NCI-H510A (cell line): ENCODE data around the gene FOXN1.
"Not testable (repeated sequence)": the region's sequence is repeated elsewhere in the genome, so short reads cannot be mapped to it uniquely, and the experiment has no call there.

ENCODE experiments used
- DNase-seq: peaks from one replicate; lab custom pipeline; 2025; lab: John Stamatoyannopoulos, UW

Gene FOXN1

GRCh38 chr17:28505986-28506665 is at the start of gene FOXN1:
TSS of gene FOXN1 (plus strand) at chr17:28506348. CDS start at chr17:28523970, 17,622 bp downstream.
- no peak for DNase-seq

GRCh38 chr17:28457890-28458289 is 48.3 kb upstream of the FOXN1 start:
- no peak for DNase-seq

DNA sequence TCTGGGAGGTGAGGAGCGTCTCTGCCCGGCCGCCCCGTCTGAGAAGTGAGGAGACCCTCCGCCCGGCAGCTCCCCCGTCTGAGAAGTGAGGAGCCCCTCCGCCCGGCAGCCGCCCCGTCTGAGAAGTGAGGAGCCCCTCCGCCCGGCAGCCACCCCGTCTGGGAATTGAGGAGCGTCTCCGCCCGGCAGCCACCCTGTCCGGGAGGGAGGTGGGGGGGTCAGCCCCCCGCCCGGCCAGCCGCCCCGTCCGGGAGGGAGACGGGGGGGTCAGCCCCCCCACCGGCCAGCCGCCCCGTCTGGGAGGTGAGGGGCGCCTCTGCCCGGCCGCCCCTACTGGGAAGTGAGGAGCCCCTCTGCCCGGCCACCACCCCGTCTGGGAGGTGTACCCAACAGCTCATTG is 47.3 kb upstream of the FOXN1 start:
- not testable (repeated sequence) for DNase-seq

GRCh38 chr17:28460901-28461300 is 45.2 kb upstream of the FOXN1 start:
- no peak for DNase-seq

DNA sequence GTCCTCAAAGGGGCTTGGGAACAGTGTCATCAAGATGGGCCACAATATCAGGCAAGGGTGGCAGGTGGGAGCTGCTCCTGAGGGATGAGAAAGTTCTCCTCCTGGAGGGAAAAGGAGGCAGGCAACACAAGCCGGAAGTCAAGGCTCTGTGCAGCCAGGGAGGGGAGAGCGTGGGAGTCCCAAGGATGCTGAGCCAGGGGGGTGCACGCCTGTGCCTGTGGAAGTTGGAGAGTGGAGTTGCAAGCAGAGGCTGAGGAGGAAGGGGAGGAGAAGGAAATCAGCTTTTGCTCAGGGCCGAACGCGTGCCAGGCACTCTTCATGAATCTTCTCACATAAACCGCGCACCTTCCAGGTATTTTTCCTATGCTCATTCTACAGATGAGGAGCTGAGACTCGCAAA is 40.1 kb upstream of the FOXN1 start:
- DNase-seq, result no peak

DNA sequence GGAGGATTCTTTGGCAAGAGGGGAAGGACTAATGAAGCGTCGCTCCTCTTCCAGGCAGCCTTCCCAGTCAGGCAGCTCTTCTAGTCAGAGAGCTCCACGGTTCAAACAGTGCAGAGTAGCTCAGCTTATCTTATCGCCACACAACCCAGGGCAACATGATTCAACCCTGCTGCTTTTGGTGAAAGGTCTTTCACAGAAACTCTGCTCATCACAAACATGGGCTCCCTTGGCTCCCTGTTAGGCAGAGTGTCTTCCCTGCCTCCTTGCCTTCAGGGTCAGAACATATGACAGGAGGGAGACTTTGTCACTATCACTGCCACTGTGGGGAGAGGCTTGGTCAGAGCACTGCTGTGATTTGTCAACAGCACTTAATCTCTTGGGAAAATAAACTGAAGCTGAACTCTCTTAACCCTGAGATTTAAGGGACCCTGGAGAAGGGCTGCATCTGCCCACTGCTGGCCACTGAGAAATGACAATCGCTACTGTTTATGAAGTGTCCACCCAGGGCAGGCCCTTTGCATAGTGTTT is 39.6 kb upstream of the FOXN1 start:
- DNase-seq, result no peak

DNA sequence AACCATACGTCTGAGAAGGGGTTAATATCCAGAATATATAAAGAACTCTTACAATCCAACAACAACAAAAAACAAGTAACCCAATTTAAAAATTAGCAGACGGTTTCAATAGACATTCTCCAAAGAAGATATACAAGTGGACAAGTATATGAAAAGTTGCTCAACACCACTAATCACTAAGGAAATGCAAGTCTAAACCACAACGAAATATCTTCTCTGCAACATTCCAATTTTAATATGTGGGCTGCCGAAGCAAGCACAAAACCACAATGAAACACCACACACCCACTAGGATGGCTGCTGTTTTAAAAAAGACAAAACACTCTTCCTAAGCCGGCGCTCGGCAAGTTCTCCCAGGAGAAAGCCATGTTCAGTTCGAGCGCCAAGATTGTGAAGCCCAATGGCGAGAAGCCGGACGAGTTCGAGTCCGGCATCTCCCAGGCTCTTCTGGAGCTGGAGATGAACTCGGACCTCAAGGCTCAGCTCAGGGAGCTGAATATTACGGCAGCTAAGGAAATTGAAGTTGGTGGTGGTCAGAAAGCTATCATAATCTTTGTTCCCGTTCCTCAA is 38.6 kb upstream of the FOXN1 start:
- DNase-seq, result no peak

DNA sequence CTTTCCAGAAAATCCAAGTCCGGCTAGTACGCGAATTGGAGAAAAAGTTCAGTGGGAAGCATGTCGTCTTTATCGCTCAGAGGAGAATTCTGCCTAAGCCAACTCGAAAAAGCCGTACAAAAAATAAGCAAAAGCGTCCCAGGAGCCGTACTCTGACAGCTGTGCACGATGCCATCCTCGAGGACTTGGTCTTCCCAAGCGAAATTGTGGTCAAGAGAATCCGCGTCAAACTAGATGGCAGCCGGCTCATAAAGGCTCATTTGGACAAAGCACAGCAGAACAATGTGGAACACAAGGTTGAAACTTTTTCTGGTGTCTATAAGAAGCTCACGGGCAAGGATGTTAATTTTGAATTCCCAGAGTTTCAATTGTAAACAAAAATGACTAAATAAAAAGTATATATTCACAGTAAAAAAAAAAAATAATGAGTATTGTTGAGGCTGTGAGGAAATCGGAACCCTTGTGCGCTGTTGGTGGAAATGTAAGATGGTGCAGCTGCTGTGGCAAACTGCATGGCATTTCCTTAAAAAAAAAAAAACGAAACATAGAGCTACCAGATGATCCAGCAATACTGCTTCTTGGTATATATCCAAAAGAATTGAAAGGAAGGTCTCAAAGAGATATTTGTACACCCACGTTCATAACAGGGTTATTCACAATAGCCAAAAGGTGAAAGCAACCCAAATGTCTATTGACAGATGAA is 38.0 kb upstream of the FOXN1 start:
- DNase-seq, result not testable (repeated sequence)

DNA sequence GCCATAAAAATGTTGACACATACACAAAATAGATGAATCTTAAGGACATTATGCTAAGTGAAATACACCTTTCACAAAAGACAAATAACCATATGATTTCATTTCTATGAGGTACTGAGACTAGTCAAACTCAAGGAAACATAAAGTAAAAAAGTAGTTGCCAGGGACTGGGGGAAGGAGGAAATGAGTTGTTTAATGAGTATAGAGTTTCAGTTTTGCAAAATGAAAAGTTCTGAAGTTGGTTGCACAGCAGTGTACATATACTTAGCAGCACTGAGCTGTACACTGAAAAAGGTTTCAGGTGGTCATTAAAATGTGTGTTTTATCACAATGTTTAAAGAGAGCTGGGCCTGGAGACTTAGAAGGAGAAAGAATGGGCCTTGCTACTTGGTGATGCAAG is 37.4 kb upstream of the FOXN1 start:
- no peak for DNase-seq

DNA sequence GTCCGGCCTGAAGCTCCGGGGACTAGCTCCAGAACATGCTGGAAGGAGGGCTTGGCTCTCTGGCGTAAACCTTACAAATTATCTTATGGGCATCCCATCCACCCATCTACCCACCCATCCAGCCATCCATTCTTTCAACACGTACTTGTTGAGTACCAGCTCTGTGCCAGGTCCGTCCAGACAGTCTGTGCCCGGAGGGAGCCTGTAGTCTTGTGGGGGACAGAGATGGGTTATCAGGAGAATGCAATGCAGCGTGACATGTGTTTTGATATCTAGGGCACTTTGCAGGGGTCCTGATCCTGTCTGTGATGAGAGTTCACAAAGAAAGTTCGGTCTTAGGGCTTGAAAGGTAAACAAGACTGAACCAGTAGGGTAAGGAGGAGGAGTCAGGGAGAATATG is 36.8 kb upstream of the FOXN1 start:
- DNase-seq, result no peak

DNA sequence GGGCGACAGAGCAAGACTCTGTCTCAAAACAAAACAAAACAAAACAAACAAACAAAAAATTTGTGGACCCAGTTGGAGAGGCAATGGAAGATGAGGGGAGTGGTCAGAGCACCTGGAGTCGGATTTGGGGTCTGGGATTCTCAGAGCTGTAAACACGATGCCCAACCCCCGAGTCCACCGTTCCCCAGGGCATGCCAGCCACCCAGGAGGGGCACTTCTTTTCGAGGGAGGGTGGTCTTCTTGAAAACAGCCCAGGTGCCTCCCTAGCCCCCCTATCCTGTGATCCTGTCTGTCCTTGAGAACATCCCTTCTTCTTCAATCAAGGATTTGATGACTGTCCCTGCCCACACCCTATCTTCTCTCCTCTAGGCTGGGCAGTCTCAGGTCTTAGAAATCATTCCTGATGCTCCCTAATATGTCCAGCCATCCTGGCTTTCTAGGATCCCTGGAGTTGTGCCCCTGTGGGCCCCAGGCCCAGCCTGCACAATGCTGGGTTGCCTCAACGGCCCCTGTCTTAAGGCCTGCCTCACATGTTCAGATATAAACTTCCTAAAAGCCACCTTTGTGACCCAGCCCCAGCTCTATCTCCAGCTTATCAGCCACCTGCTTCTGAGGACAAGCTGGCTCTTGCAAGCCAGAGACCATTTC is 35.8 kb upstream of the FOXN1 start:
- DNase-seq, result no peak

DNA sequence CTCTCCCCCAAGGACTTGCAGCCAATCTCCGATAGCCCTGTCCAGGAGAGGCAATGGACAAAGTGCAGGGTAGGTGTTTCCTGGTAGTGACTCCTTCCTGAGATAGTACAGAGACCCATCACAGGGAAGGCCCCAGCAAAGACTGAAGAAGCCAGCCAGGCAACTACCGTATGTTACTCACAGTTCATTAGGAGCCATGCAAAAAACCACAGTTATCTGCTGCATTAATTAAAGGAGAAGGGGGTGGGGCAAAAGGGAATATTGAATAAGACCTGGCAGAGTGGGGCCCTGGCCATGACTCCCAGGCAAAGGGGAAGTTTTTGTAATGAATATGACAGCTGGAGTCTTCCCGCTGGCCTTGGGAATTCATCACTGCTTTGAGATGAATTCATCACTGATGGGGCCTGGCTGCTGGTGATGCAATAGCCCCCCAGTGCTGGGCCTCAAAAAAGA is 35.2 kb upstream of the FOXN1 start:
- DNase-seq, result no peak

- no peak for DNase-seq
Measured at GRCh38 chr17:28471531-28472342, 34.4 kb upstream of the FOXN1 start.

DNA sequence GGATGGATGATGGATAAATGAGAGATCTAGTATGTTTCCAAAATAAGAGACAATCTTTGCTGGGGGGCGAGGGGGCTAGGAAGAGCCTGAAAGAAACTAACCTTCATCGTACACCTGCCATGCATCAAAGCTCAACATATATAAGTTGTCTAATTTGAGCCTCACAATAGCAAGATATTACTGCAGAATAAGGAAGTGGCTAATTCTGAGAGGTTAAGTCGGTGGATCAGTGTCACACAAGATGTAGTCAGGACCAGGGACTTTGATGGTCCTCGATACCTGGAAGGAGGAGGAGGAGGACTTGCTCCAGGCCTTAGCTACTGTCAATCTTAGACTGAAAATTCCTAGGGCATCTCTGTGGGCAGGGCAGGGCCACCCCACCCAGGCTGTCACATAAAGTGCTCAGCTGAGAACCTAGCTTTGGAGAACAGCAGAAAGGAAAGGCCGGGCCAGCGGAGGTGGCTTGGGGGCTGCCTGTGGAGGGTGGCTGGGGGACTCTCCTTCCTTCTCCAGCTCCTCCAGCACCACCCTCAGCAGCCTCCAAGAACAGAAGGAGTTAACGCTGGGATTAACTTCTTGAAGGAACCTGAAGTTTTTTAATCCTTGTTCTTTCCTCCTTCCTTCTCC is 33.2 kb upstream of the FOXN1 start:
- DNase-seq, result no peak

- DNase-seq, result no peak
Measured at GRCh38 chr17:28473542-28473941, 32.6 kb upstream of the FOXN1 start, which contains the start of gene SLC13A2. TSS of gene SLC13A2 (plus strand) at chr17:28473644. CDS start at chr17:28473713, 69 bp downstream.

DNA sequence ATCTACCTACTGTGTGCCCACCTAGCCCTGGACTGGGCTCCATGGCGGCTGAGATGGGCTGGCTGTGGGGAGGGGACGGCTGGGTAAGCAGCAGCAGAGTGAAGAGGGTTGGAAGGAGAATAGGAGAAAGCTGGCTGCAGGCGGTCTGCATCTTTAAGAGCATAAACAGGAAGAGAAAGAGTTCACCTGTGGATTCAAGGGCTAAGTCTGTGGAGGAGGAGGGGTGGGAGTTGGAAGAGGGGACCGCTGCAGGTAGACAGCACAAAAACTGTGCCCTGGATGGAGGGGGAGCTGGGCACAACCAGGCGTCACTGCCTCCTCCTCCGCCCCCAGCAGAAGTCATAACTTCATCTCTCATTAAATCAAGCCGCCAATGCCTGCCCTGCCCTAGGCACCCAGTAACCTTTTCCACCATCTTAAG is 32.0 kb upstream of the FOXN1 start:
- DNase-seq, result no peak

DNA sequence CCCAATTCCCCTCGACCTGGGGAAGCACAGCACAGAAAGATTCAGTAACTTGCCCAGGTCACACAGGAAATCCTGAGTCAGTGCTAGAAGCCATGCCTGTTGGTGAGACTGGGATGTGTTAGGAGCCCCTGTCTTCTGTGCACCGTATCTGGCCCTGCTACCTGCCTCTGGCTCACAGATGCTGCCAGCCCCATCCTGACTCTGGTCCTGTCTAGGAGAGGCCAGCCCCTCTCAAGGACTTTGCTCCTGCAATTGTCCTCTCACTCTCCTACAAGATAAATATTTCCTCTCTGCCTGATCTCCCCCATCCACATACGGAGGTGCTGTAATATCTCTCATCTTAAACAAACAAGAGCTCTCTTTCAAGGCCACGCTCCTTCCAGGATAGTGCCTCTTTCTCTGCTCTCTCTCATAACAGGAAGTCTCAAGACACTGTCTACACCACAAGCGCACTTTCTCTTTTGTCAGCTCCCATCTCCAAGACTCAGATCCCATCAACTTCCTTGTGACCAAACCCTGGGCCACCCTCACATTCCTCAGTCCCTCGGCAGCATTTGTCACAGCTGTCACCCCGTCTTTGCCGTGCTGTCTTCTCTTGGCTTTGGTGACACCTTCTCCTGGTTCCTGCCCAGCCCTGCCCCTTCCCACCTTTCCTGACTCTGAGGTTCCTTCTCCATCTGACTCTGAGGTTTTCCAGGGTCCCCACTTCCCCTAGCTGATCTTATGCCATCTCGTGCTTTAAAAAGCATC is 30.8 kb upstream of the FOXN1 start:
- no peak for DNase-seq

DNA sequence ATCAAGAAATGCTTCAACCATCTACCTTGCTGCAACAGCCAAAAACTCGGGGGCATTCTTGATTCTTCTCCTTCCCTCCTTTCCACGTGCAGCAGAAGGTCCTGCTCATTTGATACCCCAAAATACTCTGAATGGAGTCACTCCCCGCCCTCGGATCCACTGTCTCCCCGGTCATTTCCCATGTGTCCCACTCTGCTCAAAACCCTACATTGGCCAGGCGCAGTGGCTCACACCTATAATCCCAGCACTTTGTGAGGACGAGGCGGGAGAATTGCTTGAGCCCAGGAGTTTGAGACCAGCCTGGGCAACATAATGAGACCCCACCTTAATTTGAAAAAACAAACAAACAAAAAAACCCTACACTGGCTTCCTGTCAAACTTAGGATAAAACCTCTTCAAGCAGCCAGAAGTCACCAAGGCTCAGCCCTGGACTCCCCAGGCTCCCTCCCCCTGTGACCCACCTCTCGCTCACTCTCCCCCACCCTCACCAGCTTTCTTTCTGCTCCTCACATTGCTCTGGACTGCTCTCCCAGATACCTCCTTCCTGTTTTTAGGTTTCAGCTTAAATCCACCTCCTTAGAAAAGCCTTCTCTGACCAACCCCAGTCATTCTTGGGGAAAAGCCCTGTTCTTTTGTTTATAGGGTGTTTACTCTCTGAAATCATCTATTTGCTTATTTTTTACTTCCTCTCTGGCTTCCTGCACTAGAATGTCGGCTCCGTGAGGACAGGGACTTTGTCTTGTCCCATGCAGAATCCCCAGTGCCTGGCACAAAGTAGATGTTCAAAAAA is 29.9 kb upstream of the FOXN1 start:
- DNase-seq, result no peak

DNA sequence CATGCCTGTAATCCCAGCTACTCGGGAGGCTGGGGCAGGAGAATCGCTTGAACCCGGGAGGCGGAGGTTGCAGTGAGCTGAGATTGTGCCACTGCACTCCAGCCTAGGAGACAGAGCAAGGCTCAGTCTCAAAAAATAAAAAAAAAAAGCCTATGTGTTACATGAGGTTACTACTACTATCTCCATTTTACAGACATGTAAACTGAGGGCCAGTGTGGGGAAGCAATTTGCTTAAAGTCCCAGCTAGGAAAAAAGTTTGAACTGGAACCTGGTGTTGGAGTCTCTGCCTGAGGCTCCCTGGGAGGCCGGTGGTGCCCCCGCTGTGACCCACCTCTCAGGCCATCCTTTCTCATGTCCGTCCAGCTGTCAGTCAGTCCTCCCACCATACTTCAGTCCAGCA is 28.2 kb upstream of the FOXN1 start:
- no peak for DNase-seq
